Fibroblast of skin of left quadriceps (primary cell): ENCODE measurements around the gene CDK11A.
"Not testable (repeated sequence)": the region's sequence is repeated elsewhere in the genome, so short reads cannot be mapped to it uniquely, and the experiment has no call there.

Experiments used
- DNase-seq, 2 experiments: peaks; one replicate each; pipeline ENCODE4 v3.0.0-alpha.2; 2013; ENCODE audit warnings: low read depth in 2 of 2

The CDK11A gene

DNA sequence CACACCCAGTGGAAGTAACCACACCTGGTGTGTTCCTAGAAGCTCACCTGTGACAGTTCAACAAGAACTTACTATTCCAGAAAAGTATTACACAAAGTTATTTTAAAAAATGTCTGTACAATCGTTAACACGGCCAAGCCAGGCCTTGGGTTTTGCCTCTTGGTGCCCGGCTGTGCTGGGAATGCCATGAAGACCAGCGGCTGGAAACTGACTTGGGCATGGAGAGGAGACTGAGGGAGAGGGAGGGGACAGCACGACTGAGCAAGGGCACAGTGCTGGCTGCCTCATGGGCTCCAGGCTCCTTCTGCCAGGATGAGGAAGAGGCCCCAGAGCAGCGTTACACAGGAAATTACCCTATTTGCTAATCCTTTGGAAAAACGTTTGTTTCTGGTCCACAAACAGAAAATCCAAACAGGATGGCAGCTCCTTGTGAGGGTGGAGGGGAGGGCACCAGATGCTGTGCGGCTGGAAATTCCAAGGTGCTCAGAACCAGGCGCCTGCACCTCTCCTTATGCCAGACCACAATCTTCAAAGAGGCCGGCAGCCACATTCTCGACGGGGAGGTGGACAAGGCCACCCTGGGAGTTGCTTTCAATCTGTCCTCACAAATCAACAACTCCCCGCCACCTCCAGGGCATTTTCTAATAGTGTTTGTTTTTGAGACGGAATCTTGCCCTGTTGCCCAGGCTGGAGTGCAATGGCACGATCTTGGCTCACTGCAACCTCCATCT, 61.2 kb downstream of the CDK11A start:
- not testable (repeated sequence) for DNase-seq

DNA sequence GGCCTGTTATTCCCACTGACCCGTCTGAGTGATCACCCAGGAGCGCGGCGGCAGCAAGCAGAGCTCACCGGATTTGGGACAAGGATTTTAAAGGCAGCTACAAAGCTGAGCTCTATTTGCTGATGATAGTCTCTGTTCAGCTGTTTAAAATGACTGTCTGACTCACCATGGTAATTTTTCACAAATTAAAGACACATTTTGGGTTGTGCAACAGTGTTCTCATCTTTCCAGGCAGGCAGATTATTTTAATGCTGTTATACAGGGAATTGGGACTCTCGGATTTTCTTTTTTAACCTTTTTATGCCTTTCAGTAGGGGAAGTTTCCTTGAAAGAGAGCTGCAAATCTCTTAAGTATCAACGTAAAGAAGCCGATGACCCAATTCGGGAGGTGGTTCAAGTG, 61.8 kb downstream of the CDK11A start:
- peak; percentile 20 for DNase-seq

DNA sequence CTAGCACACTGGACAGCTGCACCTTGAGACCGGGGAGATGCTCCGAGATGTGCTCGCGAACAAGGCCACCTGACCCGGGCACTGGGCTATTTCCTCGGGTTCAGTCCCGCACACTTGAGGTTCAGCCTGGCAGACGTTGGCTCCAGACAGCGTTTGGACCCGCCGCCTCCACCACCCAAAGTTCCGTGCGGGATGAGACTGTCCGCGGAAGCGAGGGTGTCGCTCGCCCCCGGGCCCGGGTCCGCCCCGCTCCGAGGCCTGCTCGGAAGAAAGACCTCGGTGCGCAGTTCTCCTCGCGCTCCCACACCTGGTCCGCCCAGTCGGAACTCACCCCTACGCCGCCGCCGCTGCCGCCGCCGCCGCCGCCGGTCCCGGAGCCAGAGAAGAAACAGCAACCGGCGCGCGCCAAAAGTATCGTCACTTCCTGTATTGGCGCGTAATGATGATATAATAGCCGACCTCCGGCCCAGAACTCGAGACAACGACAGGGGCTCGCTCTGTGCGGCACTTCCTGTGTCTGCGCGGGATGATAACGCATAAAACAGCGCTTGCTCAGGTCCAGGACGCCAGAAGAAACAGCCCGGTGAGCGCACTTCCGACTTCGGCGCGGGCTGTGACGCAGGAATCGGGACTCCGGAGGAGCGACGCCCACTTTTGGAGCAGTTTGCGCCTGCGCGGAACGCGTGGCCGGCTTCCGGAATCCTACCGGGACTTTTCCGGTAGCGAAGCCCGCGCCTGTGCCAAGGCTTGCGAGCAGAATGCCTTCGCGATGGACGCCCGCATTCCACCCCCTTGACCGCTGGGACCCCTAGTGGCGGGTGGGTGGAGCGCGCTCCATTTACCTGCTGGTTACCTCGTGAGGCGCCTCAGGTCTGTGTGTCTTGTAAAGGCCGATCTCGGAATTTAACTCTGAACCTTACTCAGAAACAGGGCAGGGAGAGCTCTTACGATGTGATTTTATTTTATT, 65.3 kb downstream of the CDK11A start, which contains the start of gene CDK11B:
CDK11B (minus strand) TSS at position 422 of the 967 bp plus-strand sequence. CDS start 1,519 bp downstream, outside the sequence.
- peak; percentile 95 to 97 for DNase-seq
